ENCODE measurements around the gene APOH. TPM values are rescaled to one million over a fixed set of nuclear protein-coding genes. Genes with fewer than 3 reads are reported as not detected.
A peak's percentile ranks its signal among the peaks of the same experiment; 100 is the strongest.

The APOH gene
- polyA plus RNA-seq, 4 donors: 0.12 to 2.2 (median 0.23) TPM

DNA sequence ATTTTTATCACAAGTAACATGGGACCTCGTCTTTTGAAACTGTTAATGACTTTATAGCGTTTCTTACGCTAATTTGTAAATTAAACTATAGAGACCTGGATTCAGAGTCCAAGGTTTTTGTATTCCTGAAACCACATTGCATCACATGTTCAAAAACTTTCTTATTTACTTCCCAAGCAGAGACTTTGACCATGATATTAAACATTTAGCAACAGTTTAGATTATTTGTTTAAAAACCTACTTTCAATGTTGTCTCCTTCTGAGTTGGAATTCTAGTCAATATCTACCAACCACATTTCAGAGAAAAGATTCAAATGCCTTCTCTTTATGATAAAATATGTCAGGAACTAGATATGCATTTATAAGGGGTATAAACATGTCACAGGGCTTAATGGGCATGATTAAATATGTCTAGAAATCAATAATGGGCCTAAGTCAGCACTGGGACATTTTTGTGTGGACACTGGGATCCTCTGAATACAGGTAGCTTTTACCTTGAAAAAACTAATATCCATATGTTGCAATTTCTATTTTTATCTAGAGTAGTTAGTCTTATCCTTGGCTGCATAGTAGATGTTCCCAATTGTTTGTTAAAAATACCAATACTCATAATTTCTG lies 6.3 kb upstream of the APOH start:
- no peak for DNase-seq (ENCODE audit: low read depth in 4 of 4, low spot score in 3 of 4)

- DNase-seq (ENCODE audit: low read depth in 4 of 4, low spot score in 3 of 4): no peak
These were observed 5.4 kb upstream of the APOH start for GRCh38 chr17:66234611-66235010.

- no peak for DNase-seq (ENCODE audit: low read depth in 4 of 4, low spot score in 3 of 4)
These were observed 4.0 kb upstream of the APOH start for GRCh38 chr17:66233023-66233753.

DNA sequence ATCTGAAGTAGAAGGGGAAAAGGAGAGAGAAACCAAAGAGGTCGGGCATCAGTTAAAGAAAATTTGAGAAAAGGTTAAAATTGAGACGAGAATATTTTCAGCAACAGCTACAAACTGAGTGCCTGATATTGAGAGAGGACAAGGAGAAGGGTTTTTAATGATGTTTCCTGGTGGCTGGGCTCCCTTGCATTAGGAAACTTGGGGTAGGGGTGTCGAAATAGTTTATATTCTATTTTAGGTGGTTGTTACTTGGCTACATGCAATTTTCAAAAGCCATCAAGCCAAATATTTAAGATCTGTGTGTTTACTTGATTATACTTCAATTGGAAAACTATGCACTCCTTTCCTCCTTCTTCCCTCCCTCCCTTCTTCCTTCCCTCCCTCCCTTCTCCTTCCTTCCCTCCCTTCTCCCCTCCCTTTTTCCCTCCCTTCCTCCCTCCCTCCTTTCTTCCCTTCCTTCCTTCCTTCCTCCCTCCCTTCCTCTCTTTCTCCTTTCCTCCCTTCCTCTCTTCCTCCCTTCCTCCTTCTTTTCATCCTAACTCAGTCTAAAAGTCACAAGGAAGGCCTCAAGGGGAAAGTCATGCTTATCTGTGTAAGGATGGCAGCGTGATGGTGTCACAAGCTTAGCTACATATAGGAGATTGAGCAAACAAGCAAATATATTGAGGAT lies 1.8 kb upstream of the APOH start:
- DNase-seq (ENCODE audit: low read depth in 4 of 4, low spot score in 3 of 4): no peak

- no peak for DNase-seq (ENCODE audit: low read depth in 4 of 4, low spot score in 3 of 4)
These were observed 746 bp upstream of the APOH start for GRCh38 chr17:66229783-66230538.

DNA sequence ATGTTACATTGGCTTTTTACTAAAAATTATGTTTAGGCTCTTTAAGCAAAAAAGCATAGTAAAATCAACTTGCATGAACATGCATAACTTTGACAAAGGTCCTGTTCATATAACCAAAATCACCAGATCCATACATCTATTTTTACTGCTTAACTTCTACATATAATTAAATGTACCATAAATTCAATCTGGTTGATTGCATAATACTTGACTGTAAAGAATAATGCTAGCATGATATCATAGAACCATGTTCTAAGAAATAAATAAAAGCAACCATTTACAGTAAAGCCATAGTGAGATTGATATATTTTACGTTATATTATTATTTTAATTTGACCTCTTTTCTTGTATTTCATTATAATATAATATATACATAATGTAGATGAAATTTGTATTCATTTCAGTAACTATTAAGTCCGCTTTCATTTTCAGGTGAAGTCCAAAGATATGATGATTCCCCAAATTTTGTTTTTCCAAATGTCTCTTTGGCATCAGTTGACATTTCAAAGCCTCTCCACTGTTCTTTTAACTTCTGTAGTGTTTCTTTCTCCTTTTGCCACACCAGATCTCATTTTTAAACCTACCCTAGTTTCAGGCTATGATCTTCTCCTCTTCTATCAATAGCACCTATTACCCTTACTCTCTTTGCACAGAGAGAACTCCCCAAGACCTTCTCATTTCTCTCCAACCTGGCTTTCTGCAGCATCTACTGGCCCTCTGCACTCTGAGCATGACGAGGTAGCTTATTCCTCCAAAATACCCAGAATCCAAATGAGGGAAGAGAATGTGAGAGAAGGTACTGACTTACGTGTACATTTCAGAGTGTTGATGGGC lies 1.8 kb downstream of the APOH start:
- DNase-seq (ENCODE audit: low read depth in 4 of 4, low spot score in 3 of 4): no peak

GRCh38 chr17:66222798-66223350 lies 6.3 kb downstream of the APOH start:
- no peak for DNase-seq (ENCODE audit: low read depth in 4 of 4, low spot score in 3 of 4)

GRCh38 chr17:66221755-66222530 lies 7.3 kb downstream of the APOH start:
- no peak for DNase-seq (ENCODE audit: low read depth in 4 of 4, low spot score in 3 of 4)

DNA sequence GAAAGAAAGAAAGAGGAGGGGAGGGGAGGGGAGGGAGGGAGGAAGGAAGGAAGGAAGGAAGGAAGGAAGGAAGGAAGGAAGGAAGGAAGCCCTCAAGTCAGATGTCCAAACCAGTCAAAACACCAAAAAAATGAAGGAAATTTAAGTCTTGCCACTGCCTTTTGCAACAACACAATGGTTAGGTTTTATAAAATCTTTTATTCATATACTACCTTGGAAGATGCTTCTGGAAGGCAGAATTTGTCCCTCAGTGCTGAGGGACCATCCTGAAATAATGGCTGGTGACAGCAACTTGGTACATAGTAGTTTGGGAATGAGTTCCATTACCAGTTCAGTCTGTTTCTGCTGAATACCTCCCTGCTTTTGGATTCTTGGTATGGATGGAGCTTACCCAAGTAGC lies 7.9 kb downstream of the APOH start:
- DNase-seq (ENCODE audit: low read depth in 4 of 4, low spot score in 3 of 4): no peak

DNA sequence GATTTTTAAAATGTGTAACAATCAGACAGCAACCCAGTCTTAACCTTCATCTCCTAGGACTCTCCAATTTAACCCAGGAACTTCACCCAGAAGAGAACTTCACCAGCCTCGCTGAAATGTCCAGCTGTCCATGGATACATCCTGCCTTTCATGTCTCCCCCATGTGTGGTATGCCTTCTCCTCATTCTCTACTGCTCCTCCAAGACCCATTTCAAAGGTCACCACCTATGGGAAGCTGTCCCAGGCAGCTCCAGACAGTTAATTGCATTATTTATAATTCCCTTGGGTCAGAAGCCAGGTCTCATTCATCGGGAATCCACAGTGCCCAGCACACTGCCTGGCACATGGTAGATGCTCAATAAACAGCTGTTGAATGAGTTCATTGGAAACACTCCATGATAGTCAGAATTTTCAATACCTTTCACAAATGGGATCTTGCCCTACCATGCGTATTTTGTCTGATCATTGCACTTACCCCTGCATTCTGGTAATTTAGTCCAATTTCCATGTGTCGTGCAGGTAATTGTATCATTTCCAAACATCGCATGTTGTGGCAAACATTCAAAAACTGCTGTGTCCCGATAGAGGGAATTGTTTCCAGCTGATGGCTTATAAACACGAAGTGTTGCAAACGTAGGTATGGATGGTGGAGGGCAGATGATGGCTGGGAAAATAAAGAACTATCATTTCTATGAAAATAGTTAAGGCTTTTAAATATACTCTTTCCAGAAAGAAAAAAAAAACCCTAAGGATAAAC lies 9.0 kb downstream of the APOH start:
- DNase-seq (ENCODE audit: low read depth in 4 of 4, low spot score in 3 of 4): no peak

GRCh38 chr17:66215529-66215911 lies 13.7 kb downstream of the APOH start:
- no peak for DNase-seq (ENCODE audit: low read depth in 4 of 4, low spot score in 3 of 4)

GRCh38 chr17:66214884-66215528 lies 14.2 kb downstream of the APOH start:
- DNase-seq (ENCODE audit: low read depth in 4 of 4, low spot score in 3 of 4): no peak

DNA sequence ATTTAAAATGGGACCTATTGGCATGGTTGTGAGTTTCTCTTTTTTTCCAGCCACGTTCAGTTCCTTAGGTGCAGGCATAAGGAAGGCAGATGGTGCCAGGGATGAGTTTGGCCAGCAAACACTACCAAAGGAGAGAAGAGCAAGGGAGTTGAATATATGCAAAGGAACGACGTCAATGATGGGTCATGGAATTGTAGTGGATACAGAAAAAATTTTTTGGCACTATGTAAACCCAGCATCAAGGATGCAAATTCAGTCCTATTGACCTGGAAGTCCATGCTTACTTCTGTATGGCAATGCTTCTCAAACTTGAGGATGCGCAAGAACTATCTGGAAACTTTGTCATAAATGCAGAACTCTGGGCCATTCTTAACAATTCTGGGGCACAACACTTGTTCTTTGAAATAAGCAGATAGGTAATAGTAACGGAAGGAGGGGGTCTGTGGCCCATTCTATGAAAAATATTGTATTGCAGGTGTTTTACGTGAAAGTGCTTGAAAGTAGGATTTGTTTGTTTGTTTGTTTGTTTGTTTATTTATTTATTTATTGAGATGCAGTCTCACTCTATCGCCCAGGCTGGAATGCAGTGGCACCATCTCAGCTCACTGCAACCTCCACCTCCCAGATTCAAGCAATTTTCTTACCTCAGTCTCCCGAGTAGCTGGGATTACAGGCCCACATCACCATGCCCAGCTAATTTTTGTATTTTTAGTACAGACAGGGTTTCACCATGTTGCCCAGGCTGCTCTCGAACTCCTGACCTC lies 18.0 kb downstream of the APOH start:
- DNase-seq (ENCODE audit: low read depth in 4 of 4, low spot score in 3 of 4): no peak

DNA sequence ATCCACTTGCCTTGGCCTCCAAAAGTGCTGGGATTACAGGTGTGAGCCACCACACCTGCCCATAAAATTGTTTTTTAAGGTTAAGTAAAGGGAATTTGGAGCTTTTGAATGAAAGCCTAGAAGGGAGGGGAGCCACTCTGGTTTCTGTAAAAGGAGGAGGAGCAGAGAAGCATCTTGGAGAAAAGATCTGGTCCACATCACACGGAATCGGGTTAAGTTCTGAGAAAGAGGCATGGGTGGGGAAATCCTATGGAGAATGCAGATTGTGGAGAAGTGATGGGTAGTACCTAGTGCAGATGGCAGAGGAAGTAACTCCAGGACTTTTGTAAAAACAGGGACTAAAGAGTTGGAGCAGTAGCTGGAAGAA lies 19.0 kb downstream of the APOH start:
- no peak for DNase-seq (ENCODE audit: low read depth in 4 of 4, low spot score in 3 of 4)

DNA sequence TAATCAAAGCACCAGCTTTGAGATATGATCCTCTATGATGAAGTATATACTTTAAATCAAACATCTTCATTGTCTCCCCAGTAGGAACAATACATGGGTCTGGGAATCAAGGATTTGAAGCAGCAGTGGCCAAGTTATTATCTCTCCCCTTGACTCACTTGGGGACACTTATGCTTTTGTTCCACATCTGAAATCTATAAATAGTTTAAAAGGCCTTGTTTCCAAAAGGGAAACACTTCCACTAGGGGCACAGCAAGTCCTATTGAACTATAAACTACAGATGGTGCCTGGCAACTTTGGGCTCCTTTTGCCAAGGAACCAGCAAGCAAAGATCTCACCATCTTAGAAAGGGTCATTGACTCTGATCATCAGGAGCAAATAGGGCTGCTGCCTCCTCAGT lies 21.3 kb downstream of the APOH start:
- no peak for DNase-seq (ENCODE audit: low read depth in 4 of 4, low spot score in 3 of 4)

GRCh38 chr17:66203274-66204015 lies 25.8 kb downstream of the APOH start:
- DNase-seq (ENCODE audit: low read depth in 4 of 4, low spot score in 3 of 4): no peak

- DNase-seq (ENCODE audit: low read depth in 4 of 4, low spot score in 3 of 4): peak in 3 of 4 donors; percentile 36 to 57 (median 48)
These were observed 28.5 kb downstream of the APOH start for GRCh38 chr17:66200685-66201092.
